A673 (cell line): ENCODE data around the gene TIGD2. TPM values are rescaled to one million over a fixed set of nuclear protein-coding genes. Genes with fewer than 3 reads are reported as not detected.
A peak's percentile ranks its signal among the peaks of the same experiment; 100 is the strongest.

Source experiments
- BruUV-seq: library from RNA; stranded (reverse); fragments of 400-500 nt; replicated peaks from 2 replicates; lab custom pipeline; 2021; lab: Mats Ljungman, UMichigan
- CTCF ChIA-PET: fragments of 300-600 bp; sonication (Branson Sonifier 250); formaldehyde crosslinking; loops from one replicate; lab custom pipeline; 2022; ENCODE audit warnings: antibody characterized with exemption; lab: Charles Lee
- POLR2A ChIA-PET: fragments of 300-600 bp; sonication (Branson Sonifier 250); formaldehyde crosslinking; loops from one replicate; lab custom pipeline; 2022; ENCODE audit warnings: antibody characterized with exemption; ENCODE audit not compliant: low non-redundant PET; lab: Charles Lee
- DNase-seq: peaks from one replicate; pipeline ENCODE4 v3.0.0-alpha.2; 2015; ENCODE audit warnings: low spot score
- H3K27ac ChIP-seq: fragments of 200-600 bp; sonication (generic); 2 replicates; pipeline ENCODE4 v1.5.1; 2016; ENCODE audit warnings: mixed run types, low read depth, mild to moderate bottlenecking, mixed read lengths, antibody characterized with exemption, low read length; ENCODE audit not compliant: poor library complexity, severe bottlenecking
- H3K27me3 ChIP-seq: fragments of 200-600 bp; sonication (generic); replicated peaks from 2 replicates; pipeline ENCODE4 v1.6.1; 2017; ENCODE audit warnings: mixed run types, low read depth, mild to moderate bottlenecking, mixed read lengths, antibody characterized with exemption, low read length; ENCODE audit not compliant: insufficient read depth, poor library complexity
- H3K36me3 ChIP-seq: fragments of 200-600 bp; sonication (generic); 2 replicates; pipeline ENCODE4 v1.6.1; 2016; ENCODE audit warnings: mixed run types, mild to moderate bottlenecking, mixed read lengths, antibody characterized with exemption, low read length; ENCODE audit not compliant: insufficient read depth, poor library complexity, severe bottlenecking
- H3K4me1 ChIP-seq: fragments of 200-600 bp; sonication (generic); 2 replicates; pipeline ENCODE4 v1.6.1; 2017; ENCODE audit warnings: mixed run types, mild to moderate bottlenecking, mixed read lengths, antibody characterized with exemption, low read length; ENCODE audit not compliant: insufficient read depth, poor library complexity, severe bottlenecking
- H3K4me3 ChIP-seq: fragments of 200-600 bp; sonication (generic); 2 replicates; pipeline ENCODE4 v1.5.1; 2016; ENCODE audit warnings: low read depth, mixed run types, mild to moderate bottlenecking, mixed read lengths, low read length; ENCODE audit not compliant: poor library complexity, severe bottlenecking
- H3K9me3 ChIP-seq: fragments of 200-600 bp; sonication (generic); 2 replicates; pipeline ENCODE4 v1.6.1; 2016; ENCODE audit warnings: mixed run types, low read depth, mild to moderate bottlenecking, mixed read lengths, antibody characterized with exemption, low read length; ENCODE audit not compliant: poor library complexity, severe bottlenecking
- CTCF ChIP-seq: fragments of 300-800, 200-600 bp; sonication (generic); conservative IDR thresholded peaks from 2 replicates; pipeline ENCODE4 v1.5.1; 2017; ENCODE audit warnings: low read depth, mild to moderate bottlenecking, antibody characterized with exemption, low read length, moderate library complexity, mixed read lengths
- EZH2 ChIP-seq: fragments of 200-600 bp; sonication (generic); IDR thresholded peaks from 2 replicates; pipeline ENCODE4 v1.6.1; 2017; ENCODE audit warnings: borderline replicate concordance, low read depth, mild to moderate bottlenecking, mixed read lengths, antibody characterized with exemption, low read length; ENCODE audit not compliant: poor library complexity, severe bottlenecking
- intact Hi-C: fragments of 100-400 bp; cut with micrococcal nuclease; formaldehyde crosslinking; loops from one replicate; pipeline ENCODE4 v1.10.0; 2022; ENCODE audit not compliant: unreplicated experiment
- total RNA-seq: library from RNA; stranded (reverse); gene quantifications from 2 replicates; pipeline ENCODE4 v1.2.3, GENCODE V29; 2021

TIGD2 gene
- total RNA-seq, 1 experiment from 2014 or later, result 2.8 TPM

DNA sequence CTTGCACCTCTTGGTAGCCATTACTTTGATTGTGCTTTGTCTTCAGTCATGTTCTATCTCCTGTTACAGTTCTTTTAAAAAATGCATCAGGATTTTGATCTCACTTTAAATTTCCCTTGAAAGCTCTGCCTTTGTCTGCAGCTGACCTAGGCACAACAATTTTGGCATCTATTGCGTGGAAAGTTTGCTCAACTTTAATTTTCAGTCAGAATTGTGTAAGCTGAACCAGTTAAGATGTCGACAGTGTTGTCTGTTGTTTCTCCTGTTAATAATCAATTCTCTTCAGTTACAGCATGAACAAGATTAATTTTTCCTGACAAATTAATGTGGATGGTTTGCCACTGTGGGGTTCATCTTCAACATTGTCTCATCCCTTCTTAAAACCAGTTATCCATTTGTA lies 34.9 kb downstream of the TIGD2 start:
- BruUV-seq, result no TSS peak
- Histone ChIP-seq H3K4me1 (no peaks in the 10 kb centered on the region), H3K4me3 (no peak overlapping the region), H3K27ac (no peak overlapping the region), H3K36me3 (no peaks in the 10 kb centered on the region), H3K9me3 (no peaks in the 10 kb centered on the region), H3K27me3 (peaks cover 58% of the 10 kb centered on the region)
- POLR2A ChIA-PET, result no interaction called here
- CTCF ChIA-PET, result no interaction called here
- intact Hi-C loops, result no loop called here
- no peak for DNase-seq
- TF ChIP-seq EZH2 (no peak), CTCF (no peak)

- BruUV-seq, result no TSS peak
- Histone ChIP-seq H3K4me3 (no peak overlapping the region), H3K27me3 (peaks cover 27% of the 10 kb centered on the region), H3K27ac (no peak overlapping the region), H3K9me3 (no peaks in the 10 kb centered on the region), H3K4me1 (no peaks in the 10 kb centered on the region), H3K36me3 (no peaks in the 10 kb centered on the region)
- TF ChIP-seq EZH2 (no peak), CTCF (no peak)
- ChIA-PET CTCF (no interaction called here), POLR2A (no interaction called here)
- intact Hi-C loops, result no loop called here
- peak; percentile 61 for DNase-seq
Observed at GRCh38 chr4:89152972-89153371, 41.6 kb downstream of the TIGD2 start.

DNA sequence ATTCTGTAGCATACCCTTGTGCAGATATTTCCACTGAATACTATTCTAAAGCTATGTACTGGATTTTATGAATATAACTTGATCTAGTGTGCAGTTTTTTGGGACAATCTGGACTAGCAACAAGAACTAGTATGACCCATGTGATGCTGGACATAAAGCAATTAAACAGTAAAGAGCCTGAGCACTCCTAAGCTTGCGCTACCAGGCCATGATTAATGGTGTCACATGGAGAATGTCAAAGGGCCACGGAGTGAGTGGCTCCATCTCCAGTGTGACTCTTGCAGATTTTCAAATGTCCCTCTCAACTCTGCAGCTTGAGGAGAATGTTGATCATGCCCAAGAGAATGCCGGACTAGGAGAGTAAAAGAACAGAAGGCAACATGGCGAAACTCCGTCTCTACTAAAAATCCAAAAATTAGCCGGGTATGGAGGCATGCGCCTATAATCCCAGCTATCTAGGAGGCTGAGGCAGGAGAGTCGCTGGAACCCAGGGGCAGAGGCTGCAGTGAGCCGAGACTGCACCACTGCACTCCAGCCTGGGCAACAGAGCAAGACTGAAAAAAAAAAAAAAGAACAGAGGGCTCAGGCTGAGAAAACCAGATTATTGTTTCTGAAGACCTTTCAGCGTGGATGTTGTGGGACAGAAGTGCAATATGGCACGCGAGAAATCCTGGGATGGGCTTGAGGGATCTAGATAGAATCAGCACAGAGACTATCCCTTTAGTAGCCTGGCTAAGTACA lies 45.0 kb downstream of the TIGD2 start:
- Histone ChIP-seq H3K4me1 (no peaks in the 10 kb centered on the region), H3K4me3 (no peak overlapping the region), H3K27ac (no peak overlapping the region), H3K36me3 (no peaks in the 10 kb centered on the region), H3K9me3 (no peaks in the 10 kb centered on the region), H3K27me3 (peaks cover 23% of the 10 kb centered on the region)
- no peak for DNase-seq
- intact Hi-C loops, result no loop called here
- ChIA-PET POLR2A (interaction anchor here (0.5 kb wide), 1 partner anchor 11 kb away, joined by 4 read pairs; no protein-coding TSS in a partner anchor), CTCF (no interaction called here)
- TF ChIP-seq CTCF, result no peak
- no peak for TF ChIP-seq EZH2
- no TSS peak for BruUV-seq
